ENCODE measurements around the gene S100B.

Gene S100B

DNA sequence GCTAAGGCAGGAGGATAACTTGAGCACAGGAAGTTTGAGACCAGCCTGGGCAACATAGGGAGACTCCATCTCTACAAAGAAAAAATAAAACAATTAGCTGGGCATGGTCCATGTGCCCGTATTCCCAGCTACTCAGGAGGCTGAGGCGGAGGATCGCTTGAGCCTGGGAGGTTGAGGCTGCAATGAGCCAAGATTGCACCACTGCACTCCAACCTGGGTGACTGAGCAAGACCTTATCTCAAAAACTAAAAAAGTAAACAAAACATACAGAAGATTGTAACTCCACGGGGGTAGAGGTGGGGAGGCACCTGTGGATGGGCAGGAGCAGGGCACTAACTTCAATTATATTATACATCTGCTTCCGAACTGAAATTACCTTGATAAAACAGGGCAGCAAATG, 4.6 kb downstream of the S100B start:
- H3K4me1 ChIP-seq (ENCODE audit: low read depth, poor library complexity, severe bottlenecking), result no peaks in the 10 kb centered on the region
- no peaks in the 10 kb centered on the region for H4K20me1 ChIP-seq (ENCODE audit: insufficient read depth)
- no peak overlapping the region for H3K4me3 ChIP-seq (IDR thresholded peaks at IDR 0.05; ENCODE audit: insufficient read depth, low read depth, low read length)
- H3K4me2 ChIP-seq, result no peak overlapping the region
- no peak overlapping the region for H3K9ac ChIP-seq
- TF ChIP-seq, protein P1, sequence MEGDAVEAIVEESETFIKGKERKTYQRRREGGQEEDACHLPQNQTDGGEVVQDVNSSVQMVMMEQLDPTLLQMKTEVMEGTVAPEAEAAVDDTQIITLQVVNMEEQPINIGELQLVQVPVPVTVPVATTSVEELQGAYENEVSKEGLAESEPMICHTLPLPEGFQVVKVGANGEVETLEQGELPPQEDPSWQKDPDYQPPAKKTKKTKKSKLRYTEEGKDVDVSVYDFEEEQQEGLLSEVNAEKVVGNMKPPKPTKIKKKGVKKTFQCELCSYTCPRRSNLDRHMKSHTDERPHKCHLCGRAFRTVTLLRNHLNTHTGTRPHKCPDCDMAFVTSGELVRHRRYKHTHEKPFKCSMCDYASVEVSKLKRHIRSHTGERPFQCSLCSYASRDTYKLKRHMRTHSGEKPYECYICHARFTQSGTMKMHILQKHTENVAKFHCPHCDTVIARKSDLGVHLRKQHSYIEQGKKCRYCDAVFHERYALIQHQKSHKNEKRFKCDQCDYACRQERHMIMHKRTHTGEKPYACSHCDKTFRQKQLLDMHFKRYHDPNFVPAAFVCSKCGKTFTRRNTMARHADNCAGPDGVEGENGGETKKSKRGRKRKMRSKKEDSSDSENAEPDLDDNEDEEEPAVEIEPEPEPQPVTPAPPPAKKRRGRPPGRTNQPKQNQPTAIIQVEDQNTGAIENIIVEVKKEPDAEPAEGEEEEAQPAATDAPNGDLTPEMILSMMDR (conservative IDR thresholded peaks at IDR 0.05; ENCODE audit: low read depth, low read length), result no peak
- no peaks in the 10 kb centered on the region for H3K27me3 ChIP-seq (ENCODE audit: insufficient read depth, low read depth)
- no peaks in the 10 kb centered on the region for H3K79me2 ChIP-seq (ENCODE audit: insufficient read depth, low read depth)
- no peaks in the 10 kb centered on the region for H3K36me3 ChIP-seq (ENCODE audit: insufficient read depth)
- no peak overlapping the region for H2AFZ ChIP-seq (ENCODE audit: low read depth)
- no peak overlapping the region for H3K27ac ChIP-seq

- H3K9ac ChIP-seq, result no peak overlapping the region
- H3K4me3 ChIP-seq (IDR thresholded peaks at IDR 0.05; ENCODE audit: insufficient read depth, low read depth, low read length), result no peak overlapping the region
- H4K20me1 ChIP-seq (ENCODE audit: insufficient read depth), result no peaks in the 10 kb centered on the region
- H2AFZ ChIP-seq (ENCODE audit: low read depth), result no peak overlapping the region
- no peaks in the 10 kb centered on the region for H3K79me2 ChIP-seq (ENCODE audit: insufficient read depth, low read depth)
- H3K4me2 ChIP-seq, result no peak overlapping the region
- TF ChIP-seq, protein P1 (conservative IDR thresholded peaks at IDR 0.05; ENCODE audit: low read depth, low read length), result no peak
- no peak overlapping the region for H3K27ac ChIP-seq
- no peaks in the 10 kb centered on the region for H3K4me1 ChIP-seq (ENCODE audit: low read depth, poor library complexity, severe bottlenecking)
- no peaks in the 10 kb centered on the region for H3K36me3 ChIP-seq (ENCODE audit: insufficient read depth)
- H3K27me3 ChIP-seq (ENCODE audit: insufficient read depth, low read depth), result no peaks in the 10 kb centered on the region
Measured at GRCh38 chr21:46598581-46599572, 6.0 kb downstream of the S100B start.

DNA sequence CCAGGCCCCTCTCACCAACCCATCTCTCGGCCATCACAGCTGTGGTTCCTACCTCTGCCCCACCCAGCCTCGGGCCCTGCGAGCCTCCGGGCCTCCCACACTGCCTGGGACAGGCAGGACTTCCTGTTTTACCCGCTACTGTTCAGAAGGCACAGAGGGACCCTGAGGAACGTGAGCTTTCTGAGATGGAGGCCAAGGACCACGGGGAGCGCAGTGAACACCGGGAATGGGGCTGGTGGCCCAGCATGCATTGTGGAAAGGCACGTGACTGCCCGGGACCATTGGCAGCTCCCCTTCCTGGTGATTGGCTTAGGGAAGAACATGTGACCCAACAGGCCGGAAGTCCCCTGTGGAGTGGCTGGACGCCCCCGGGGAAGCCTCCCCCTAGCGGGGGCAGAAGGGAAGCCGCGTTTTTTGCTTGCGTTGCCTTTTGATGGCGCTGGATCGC, 7.0 kb downstream of the S100B start:
- H4K20me1 ChIP-seq (ENCODE audit: insufficient read depth), result no peaks in the 10 kb centered on the region
- H3K27me3 ChIP-seq (ENCODE audit: insufficient read depth, low read depth), result no peaks in the 10 kb centered on the region
- no peaks in the 10 kb centered on the region for H3K36me3 ChIP-seq (ENCODE audit: insufficient read depth)
- H3K9ac ChIP-seq, result no peak overlapping the region
- no peak overlapping the region for H3K4me2 ChIP-seq
- no peaks in the 10 kb centered on the region for H3K4me1 ChIP-seq (ENCODE audit: low read depth, poor library complexity, severe bottlenecking)
- TF ChIP-seq, protein P1 (conservative IDR thresholded peaks at IDR 0.05; ENCODE audit: low read depth, low read length), result no peak
- H3K4me3 ChIP-seq (IDR thresholded peaks at IDR 0.05; ENCODE audit: insufficient read depth, low read depth, low read length), result no peak overlapping the region
- H3K79me2 ChIP-seq (ENCODE audit: insufficient read depth, low read depth), result no peaks in the 10 kb centered on the region
- no peak overlapping the region for H2AFZ ChIP-seq (ENCODE audit: low read depth)
- H3K27ac ChIP-seq, result no peak overlapping the region

- no peaks in the 10 kb centered on the region for H3K4me1 ChIP-seq (ENCODE audit: low read depth, poor library complexity, severe bottlenecking)
- no peak overlapping the region for H2AFZ ChIP-seq (ENCODE audit: low read depth)
- H3K27me3 ChIP-seq (ENCODE audit: insufficient read depth, low read depth), result no peaks in the 10 kb centered on the region
- TF ChIP-seq, protein P1 (conservative IDR thresholded peaks at IDR 0.05; ENCODE audit: low read depth, low read length), result no peak
- H3K36me3 ChIP-seq (ENCODE audit: insufficient read depth), result no peaks in the 10 kb centered on the region
- no peak overlapping the region for H3K9ac ChIP-seq
- H3K27ac ChIP-seq, result no peak overlapping the region
- no peak overlapping the region for H3K4me2 ChIP-seq
- no peak overlapping the region for H3K4me3 ChIP-seq (IDR thresholded peaks at IDR 0.05; ENCODE audit: insufficient read depth, low read depth, low read length)
- H3K79me2 ChIP-seq (ENCODE audit: insufficient read depth, low read depth), result no peaks in the 10 kb centered on the region
- no peaks in the 10 kb centered on the region for H4K20me1 ChIP-seq (ENCODE audit: insufficient read depth)
Measured at GRCh38 chr21:46597031-46597430, 7.9 kb downstream of the S100B start.
